ENCODE results near the gene OR51F2. TPM values are rescaled to one million over a fixed set of nuclear protein-coding genes. Genes with fewer than 3 reads are reported as not detected.
"Not testable (repeated sequence)": the region's sequence is repeated elsewhere in the genome, so short reads cannot be mapped to it uniquely, and the experiment has no call there.

The OR51F2 gene, protein sequence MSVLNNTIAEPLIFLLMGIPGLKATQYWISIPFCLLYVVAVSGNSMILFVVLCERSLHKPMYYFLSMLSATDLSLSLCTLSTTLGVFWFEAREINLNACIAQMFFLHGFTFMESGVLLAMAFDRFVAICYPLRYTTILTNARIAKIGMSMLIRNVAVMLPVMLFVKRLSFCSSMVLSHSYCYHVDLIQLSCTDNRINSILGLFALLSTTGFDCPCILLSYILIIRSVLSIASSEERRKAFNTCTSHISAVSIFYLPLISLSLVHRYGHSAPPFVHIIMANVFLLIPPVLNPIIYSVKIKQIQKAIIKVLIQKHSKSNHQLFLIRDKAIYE
- total RNA-seq, result not detected

DNA sequence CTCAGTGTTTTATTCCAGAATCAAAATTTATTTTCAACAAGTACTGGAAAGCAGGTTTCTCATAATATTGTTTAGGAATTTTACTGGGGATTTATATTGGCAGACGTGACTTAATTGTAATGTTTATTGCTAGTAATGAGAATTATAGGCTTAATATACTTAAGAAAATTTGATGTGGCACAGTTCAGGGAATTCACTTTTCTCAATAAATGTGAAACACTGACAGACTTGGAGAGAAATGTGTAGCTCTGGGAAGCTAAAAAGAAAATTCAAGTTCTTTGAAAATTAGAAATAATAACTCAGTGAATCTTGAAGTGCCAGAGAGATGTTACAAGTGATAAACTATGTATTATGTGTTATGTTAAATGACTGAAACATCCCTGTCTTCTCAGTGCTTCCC is at the start of gene OR51F2:
OR51F2 (plus strand) TSS at position 301 of the 400 bp plus-strand sequence. CDS start 101 bp downstream, outside the sequence.
- no peak for DNase-seq (ENCODE audit: low spot score)

DNA sequence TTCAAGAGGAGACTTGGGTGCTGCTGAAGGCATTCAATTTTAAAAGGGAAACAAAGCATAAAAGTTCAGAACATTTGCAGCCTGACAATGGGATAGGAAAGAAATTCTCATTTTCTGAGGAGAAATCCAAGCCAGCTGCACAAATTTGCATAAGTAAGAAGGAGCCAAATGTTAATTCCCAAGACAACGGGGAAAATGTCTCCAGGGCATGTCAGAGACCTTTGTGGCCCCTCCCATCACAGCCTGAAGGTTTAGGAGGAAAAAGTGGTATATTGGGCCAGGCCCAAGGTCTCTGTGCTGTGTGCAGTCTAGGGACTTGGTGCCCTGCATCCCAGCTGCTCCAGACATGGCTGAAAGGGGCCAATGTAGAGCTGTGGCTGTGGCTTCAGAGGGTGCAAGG is 38.7 kb upstream of the OR51F2 start:
- DNase-seq (ENCODE audit: low spot score), result no peak

DNA sequence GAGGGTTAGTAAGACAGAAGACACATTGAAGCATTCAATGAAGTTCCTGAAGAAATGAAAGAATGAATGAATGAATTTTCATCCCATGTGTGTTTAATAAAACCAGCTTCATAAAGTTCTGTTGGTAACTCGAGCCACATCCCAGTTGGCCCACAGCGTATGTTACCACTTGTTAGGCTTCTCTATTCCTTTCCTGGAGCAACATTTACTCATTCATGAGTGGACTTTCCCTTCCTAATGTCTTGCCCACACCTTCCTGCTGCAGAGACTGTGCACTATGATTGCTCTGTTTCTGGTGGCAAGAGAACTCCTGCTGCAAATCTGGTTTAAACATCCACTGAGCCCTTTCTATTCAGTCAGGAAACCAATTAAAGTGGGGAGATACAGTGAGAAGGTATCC is 23.9 kb upstream of the OR51F2 start:
- DNase-seq (ENCODE audit: low spot score), result no peak

DNA sequence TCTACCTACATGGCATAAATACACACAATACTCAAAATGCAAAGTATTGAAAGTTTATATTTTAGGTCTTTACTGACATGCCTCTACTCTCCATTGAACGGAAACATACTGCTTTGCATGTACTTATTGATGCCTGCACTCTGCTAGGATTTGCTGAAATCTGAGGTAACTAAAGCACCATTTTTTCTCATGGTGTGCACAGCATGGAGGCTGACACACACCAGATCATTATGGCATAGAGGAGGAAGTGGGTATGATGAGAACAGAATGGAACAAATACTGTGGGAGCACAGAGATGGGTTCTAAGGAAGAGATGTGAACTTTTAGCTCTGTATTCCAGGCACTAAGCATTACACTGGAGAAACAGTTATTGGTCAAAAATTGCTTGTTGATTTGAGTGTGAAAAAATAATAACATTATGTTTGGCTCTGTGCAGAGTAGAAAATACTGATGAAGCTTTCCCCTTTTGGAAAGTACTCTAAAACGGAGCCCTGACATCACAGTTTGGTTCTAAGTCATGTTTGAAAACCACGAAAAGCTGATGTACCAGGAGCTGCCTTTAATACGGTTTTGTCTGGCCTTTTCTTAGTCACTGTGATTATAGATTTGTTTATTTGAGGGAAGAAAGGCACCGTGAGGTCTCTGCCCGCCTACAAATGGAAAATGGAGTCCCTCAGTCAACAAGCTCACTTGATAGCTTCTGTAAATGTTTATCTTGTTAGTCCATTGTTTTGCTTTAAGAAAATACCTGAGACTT is 22.5 kb upstream of the OR51F2 start:
- DNase-seq (ENCODE audit: low spot score), result no peak

DNA sequence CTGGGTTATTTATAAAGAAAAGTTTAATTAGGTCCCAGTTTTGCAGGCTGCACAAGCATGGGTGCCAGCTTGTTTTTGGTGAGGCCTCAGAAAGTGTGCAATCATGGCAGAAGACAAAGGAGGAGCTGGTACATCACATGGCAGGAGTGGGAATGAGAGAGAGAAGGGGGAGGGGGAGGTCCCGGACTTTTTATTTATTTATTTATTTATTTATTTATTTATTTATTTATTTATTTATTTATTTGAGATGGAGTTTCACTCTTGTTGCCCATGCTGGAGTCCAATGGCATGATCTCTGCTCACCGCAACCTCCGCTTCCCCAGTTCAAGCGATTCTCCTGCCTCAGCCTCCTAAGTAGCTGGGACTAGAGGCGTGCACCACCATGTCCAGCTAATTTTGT is 19.8 kb upstream of the OR51F2 start:
- DNase-seq (ENCODE audit: low spot score), result not testable (repeated sequence)

DNA sequence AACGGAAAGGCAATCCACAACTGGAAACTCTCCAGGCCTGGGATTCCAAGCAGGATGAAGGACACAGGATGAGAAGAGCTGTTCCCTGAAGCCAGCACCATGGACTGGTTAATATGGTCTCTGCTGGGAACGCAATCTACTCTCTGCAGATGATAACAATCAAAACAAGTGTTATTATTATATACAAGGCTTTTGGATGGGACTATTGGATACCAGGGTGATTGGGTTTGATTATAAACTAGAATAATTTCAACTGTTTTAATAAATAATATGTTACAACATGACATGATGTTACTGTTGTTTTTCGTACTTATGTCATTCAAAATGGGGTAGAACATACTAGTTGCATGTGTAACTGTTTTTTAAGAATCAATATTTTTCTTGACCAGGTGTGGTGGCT is 16.8 kb upstream of the OR51F2 start, which contains the start of gene OR52R1:
OR52R1 (minus strand) TSS at position 101 of the 400 bp plus-strand sequence; CDS start at position 101, 0 bp downstream.
- DNase-seq (ENCODE audit: low spot score), result no peak

DNA sequence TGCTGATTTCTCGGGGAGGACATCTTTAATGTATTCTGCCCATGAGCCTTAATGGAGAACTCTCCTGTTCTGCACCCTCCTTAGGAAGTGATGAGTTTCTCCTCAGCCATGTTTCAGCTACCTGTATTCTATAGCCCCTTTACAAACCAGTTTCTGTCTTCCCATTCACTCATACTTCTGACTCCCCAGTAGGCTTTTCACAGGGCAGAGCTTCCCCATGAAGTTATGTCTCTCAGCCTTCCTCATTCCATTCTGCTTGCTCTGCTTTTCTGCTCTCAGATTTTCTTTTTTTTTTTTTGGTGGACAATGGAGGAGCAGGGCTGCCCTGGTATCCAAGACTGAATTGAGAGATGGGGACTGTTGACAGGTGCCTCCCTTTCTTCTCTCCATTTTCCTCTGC is 12.6 kb upstream of the OR51F2 start:
- no peak for DNase-seq (ENCODE audit: low spot score)

DNA sequence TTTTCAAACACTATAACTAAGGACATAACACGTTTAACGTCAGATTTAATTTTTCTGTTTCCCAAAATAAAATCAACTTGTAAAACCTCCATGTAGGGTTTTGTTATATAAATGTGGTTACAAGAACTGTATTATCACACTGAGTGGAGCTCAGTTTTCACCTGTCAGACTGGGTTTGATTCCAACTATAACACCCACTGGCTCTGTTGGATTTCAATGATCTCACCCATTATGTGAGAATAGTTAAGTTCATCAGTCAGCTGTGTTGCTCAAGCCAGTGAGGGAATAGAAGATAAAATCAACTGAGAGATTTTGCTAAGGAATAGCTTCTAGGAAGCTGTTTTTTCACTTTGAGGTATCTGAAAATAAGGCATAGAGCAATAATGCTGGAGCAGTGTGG is 11.9 kb upstream of the OR51F2 start:
- no peak for DNase-seq (ENCODE audit: low spot score)

DNA sequence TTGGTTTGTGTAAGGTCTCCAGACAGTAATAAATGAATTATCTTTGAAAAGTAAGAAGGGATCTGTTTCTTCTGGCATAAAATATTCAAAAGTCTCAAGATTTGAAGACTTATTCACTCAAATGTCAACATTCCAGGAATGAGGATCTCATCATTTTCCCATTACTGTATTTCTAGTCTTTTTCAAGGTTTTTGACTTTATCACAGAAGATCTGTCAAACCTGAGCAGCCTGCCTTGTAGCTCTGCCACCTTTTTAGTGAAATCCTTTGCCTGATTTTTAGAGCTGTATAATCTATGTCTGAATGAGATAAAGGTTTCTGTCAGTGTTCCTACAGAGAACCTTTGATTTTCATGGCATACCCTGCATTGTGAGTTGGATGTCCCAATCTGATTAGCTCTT is 4.0 kb downstream of the OR51F2 start:
- no peak for DNase-seq (ENCODE audit: low spot score)

DNA sequence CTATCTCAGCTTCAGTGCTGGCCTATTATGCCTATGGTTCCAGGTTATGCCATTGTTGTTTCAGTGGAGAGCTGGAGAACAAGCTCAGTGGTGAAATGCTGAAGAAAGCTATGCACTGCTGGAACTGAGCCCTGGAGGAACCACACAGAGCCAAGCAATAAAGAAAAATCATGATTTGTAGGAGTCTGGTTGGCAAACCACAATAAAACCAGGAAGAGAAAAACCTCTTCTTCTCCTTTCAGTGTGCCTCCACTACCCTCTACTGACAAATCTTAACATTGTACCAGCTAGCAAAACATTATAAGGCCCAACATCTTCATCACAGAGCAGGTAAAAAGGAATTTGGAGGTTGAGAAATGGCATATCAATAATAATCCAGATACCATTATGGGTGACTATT is 5.3 kb downstream of the OR51F2 start:
- no peak for DNase-seq (ENCODE audit: low spot score)

DNA sequence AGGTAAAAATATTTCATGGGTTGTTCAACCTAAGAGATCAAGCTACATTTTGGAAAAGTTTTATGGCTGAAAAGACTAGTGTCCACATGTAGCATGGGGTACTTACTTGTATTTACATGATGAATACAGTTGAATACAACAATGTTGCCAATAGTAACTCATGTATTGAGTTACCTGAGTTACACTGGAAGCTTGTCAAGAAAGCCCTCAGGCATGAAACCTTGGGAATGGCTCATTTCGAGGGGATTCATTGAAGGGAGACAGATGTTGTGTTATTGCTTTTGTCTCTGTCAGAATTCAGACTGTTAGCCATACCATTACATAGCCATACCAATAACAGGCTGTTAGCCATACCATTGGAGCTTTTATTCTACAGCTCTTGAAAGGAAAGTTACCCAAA is 9.2 kb downstream of the OR51F2 start:
- no peak for DNase-seq (ENCODE audit: low spot score)

DNA sequence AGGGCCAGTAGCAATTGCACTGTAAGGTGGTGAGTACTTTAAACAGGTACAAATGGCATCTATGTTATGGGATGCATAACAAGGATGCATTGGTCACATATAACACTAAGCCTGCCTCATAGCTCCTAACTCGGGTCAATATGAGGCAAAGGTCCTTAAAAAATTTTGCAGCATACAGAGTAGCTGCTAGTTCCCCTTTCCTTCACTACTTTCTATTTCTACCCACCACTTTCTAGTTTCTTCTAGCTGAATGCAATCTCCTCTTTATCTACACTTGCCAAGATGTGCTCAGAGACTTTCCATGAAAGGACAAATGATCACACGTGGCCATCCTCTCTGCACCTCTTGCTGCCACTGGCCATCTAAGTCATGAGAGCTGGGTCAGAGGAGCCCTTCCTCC is 9.8 kb downstream of the OR51F2 start:
- no peak for DNase-seq (ENCODE audit: low spot score)

DNA sequence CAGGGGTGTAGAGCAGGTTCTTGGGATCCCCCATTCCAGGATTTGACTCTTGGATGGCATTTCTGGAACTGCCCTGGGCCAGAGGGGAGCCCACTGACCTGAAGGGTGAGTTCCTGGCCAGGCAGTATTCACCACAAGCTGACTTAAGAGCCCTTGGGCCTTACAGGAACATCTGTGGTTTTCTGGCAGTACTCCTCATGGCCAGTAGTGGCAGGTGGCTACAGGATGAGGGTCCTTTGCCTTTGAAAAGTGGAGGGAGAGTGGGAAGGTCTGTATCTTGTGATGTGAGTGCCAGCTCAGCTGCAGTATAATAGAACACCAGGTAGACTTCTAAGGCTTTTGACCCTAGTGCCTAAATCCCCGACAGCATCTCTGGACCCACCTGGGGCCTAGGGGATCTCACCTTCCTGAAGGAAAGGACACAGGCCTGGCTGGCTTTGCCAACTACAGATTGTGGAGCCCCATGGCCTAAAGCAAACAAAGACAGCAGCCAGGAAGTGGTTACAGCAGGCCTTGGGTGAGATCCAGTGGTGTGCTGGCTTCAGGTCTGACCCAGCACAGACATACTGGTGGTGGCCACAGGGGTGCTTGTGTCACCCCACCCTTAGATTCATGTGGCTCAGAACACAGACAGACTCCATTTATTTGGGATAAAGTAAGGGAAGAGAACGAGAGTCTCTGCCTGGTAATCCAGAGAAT is 18.9 kb downstream of the OR51F2 start:
- DNase-seq (ENCODE audit: low spot score), result no peak

DNA sequence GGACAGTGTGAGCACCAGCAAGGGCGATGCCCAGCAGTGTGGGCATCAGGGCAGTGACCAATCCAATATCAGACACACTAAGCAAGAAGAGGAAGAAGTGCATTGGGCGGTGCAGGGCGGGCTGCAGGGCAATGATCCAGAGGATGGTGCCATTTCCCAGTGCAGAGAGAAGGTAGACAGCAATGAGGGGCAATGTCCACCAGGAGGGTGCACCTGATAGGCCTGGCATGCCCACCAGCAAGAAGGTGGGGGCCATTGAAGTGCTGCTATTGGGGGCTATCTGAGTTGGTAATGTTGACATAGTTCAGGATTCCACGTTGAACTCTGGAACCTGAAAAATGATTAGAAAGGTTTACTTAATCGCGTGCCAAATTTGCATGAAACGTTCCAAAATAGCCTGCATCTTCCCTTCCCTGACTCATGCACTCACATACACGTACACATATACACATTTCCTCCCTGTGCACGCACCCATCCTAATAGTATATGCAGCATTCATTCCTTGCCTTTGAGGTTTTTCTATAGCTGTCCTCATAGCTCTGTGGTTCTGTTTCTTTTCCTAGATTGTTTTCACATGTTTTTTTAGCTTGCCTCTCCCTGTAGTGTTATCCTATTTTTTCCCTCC is 27.9 kb downstream of the OR51F2 start, which contains the start of gene OR51S1:
OR51S1 (minus strand) TSS at position 301 of the 625 bp plus-strand sequence; CDS start at position 301, 0 bp downstream.
- DNase-seq (ENCODE audit: low spot score), result no peak

DNA sequence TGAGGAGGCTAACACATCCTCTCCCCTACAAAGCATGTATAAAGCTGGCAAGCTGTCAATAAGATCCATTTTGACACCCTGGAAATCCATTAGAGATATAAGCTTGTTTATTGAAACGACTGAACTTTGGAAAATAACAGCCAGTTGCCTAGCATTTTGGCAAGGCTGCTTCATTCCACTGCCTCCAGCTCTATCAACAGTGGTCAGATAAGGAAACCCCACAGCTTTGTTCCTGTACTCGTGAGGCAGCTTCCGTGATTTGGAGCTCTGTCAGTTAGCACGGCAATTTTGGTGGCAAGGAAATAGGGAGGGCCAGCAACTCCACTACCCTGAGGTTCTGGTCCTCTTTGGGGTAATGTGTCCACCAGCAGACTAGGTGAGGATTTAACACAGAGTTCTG is 29.9 kb downstream of the OR51F2 start:
- no peak for DNase-seq (ENCODE audit: low spot score)

DNA sequence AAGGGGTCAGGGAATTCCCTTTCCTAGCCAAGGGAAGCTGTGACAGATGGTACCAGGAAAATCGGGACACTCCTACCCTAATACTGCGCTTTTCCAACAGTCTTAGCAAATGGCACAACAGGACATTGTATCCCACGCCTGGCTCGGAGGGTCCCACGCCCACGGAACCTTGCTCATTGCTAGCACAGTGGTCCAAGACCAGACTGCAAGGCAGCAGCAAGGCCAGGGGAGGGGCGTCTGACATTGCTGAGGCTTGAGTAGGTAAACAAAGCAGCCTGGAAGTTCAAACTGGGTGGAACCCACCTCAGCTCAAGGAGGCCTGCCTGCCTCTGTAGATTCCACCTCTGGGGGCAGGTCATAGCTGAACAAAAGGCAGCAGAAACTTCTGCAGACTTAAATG is 33.2 kb downstream of the OR51F2 start:
- not testable (repeated sequence) for DNase-seq (ENCODE audit: low spot score)

DNA sequence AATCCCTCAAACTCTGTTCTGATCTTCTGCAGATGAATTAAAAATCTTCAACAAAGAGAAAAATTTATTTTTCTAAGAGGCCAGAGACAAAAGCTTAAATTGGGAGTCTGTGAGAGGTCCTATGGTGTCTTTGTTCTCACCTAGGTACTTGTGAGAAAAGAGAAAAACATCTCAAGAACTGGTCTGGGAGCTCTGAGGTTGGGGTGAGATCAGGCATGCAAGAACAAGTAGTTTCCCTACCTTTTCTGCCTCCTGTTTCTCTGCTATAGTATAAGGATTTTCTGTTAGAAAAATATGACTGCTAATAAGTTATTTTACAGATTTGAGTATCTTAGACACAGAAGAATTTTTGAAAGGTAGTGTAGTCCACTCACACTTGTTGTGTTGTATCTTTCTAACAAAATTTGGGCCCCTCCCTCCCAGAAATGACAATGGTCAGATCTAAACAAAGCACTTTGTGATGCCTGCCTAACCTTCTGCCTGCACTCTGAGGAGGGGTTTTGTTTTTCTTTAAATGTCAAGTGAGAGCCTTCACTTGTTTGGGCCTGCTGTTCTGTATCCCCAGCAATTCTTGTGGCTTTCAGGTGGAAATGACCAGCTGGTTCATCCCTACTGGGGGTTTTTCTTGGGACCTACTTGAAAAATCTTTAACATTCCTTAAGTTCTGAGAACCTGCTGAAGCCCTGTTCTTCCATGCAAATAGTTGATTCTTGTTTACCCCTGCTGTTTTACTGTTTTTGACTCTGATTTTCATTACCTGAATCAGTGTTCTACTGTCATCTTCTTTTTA is 41.5 kb downstream of the OR51F2 start:
- DNase-seq (ENCODE audit: low spot score), result no peak

DNA sequence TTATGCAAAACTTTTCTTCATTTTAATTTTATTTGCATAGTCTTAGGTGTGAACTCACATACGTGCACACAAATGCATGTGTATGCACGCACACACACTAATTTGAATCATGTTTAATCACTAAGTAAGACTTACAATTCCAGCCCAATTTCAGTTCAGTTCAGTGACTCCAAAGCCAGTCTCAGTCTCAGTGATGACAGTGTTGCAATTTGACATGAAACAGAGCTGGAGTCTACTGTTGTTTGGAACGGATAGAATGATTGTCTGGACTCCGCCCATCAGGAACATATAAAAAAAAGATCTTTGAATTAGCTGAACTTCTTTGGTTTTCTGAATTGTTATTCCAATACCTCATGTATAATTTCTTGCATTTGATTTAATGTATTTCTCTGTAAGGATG is 42.8 kb downstream of the OR51F2 start:
- DNase-seq (ENCODE audit: low spot score), result no peak

DNA sequence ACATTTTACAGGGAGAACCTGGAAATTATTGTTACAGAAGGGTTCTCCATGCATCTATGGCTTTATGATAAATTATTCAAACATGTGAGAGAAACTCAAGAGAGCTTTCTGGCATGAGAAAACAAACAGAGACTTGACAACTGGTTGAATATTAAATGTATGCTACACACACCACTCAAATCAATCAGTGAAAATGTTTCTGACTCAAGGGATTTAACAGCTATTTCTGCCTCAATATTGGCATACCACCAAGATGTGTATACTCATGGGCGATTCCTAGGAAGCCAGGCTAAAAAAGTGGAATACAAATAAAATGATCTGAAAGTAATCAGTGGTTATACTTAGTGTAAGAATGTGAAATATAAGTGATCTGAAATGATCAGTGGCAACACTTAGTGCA is 44.7 kb downstream of the OR51F2 start:
- DNase-seq (ENCODE audit: low spot score), result no peak
